HG03039 (cell line): ENCODE data around the gene TSC22D2.

Experiments used
- ATAC-seq: cut with Tn5 transposase; IDR thresholded peaks from one replicate; pipeline ENCODE4 v1.9.1; 2021; ENCODE audit warnings: mild to moderate bottlenecking, moderate library complexity; ENCODE audit not compliant: unreplicated experiment

Gene TSC22D2

GRCh38 chr3:150384296-150385212 lies 23.5 kb upstream of the TSC22D2 start:
- ATAC-seq, result peak; percentile 97

DNA sequence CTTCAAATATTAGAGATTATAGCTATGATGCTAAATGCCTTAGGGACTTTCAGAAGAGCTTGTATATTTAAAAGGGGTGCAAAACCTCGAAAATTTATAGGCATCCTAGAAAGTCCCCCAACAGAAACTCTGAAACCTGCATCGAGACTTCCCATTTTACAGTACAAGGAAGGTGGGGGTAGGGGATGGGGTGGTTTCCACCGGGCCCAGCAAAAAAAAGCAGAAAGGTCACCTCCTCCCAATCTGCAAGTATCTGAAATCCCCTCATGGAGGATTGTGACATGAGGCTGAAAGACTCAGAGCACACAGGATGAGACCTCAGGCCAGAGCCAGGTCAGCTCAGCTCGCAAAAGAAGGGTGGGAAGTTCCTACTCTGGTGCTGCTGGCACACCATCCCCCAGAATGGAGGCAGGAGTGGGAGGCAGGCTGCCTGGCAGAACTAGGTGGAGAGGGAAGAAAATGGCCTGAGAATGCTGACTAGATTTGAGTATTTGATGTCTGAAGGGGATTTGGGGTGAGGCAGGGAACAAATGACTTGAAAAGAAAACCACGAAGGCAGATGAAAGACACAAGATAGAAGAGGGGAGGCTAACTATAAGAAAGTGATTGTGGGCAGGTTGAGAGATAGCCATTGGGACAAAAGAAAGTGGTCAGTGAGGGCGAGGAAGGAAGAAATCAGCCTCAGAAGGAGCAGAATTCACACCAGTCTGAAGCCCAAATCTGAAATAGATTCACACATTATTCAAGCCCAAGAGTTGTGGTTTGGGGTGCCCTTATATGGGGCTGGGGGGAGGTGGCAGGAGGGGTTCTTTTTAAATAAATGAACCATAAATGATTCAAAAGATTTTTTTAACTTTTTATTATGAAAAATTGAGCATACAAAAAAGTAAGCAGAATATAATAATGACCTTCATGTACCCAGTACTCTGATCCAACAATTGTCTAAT lies 22.5 kb upstream of the TSC22D2 start:
- ATAC-seq, result peak; percentile 45

DNA sequence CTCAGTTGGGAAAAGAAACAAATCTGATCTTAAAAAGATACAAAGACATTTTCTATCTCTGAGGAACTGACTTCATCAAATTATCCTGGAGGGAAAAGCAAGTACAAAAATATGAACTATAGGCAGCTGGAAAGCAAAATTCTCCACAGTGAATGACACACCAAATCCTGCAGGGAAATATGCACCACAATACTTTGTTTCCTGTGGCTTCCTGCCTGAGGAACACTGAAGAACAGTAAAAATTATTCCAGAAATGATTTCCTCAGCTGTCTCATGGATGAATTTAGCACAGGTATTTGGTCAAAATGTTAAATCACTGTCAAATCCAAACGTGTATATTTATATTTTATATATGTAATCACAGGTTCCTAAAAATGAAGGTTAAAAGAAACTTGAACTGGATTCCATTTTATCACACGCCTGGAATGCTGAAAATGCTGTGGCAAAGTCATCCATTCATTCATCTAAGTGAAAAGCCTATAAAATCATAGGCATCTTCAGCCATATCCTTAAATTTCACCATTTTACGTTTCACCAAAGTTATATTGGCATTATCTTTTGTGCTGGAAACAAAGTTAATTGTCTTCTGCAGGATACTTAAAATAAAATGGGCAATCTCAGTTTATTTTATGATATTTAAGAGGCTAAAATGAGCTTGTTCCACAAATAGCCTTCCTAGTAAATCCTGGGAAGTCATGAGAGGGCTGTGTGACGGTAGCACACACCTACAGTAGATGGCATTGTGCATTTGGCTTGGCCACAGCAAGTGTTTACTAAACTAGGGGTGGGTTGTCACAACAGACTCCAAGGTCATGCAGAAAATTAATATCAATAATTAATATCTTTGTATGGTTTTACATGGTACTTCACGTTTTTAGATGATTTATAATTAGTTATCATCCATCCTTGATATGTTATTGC lies 19.3 kb upstream of the TSC22D2 start:
- no peak for ATAC-seq

GRCh38 chr3:150390087-150390486 lies 18.0 kb upstream of the TSC22D2 start:
- no peak for ATAC-seq

DNA sequence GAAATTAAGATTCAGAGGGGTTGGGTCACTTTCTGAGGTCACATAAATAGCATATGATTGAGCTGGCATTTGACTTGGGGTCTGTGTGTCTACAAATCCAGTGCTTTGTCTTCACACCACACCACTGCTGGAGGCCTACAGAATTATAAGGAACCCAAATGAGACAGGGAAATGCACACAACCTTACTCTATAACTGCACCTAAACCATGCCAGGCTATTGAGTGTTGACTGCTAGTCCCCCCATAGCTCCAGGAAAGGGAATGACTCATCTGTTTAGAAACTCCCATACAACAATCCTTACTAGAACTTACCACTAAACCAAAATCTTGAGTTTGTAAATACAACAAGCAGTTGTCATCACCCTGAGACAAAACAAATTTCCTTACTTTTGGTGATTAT lies 16.9 kb upstream of the TSC22D2 start:
- ATAC-seq, result no peak

DNA sequence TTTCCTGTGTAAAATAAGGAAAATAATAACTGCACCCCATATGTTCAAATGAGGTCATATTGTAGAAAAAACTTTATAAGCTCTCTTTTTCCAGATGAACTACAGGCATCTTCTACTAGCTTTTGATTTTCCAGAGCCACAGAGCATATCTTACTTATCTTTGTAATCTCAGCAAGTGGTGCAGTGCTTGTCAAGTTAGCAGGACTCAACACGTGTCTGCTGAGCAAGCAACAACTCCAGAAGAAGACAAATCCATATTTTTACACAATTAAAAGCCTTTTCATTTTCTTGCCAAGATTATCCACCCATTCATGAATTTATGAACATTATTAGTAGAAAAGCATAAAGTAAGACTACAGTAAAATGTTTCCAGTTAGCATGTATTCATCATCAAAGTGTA lies 14.4 kb upstream of the TSC22D2 start:
- ATAC-seq, result no peak

GRCh38 chr3:150394606-150395005 lies 13.5 kb upstream of the TSC22D2 start:
- no peak for ATAC-seq

GRCh38 chr3:150396491-150396890 lies 11.6 kb upstream of the TSC22D2 start:
- no peak for ATAC-seq

GRCh38 chr3:150396956-150397550 lies 11.0 kb upstream of the TSC22D2 start:
- no peak for ATAC-seq

- no peak for ATAC-seq
Measured at GRCh38 chr3:150399060-150399459, 9.0 kb upstream of the TSC22D2 start.

DNA sequence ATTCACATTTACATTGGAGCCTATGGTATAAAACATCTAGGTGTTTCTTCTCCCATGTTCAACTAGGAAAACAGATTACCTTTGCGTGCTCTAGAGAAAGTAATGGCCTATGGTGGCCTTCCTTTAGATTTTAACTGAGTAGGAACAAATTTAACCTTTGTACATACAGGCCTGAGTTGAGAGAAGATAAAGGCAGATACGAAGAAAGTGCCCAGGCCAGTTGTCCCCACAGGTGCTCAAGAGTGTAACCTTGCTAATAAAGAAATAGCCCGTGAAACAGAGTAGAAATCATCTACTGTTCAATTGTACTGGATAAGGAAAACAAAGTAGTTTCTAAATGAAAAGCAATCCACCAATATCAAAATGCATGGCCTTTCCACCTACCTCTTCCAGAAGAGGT lies 6.8 kb upstream of the TSC22D2 start:
- no peak for ATAC-seq

DNA sequence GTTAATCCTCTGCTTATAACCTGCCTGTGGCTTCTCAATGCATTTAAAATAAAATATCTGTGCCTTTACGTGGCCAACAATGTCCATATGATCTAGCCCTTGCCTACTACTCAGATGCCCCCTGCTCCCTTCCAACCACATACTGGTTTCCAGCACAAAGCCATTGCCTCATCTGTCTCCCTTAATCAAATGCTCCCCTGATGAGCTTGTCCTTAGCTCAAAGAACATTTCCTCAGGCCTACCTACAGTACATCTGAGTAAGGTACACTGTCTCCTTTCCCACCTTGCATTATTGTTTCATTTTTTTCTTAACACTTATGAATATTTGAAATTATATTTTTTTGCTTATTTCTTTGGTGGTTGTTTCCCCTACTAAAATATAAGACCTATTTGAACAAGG lies 5.9 kb upstream of the TSC22D2 start:
- ATAC-seq, result no peak

DNA sequence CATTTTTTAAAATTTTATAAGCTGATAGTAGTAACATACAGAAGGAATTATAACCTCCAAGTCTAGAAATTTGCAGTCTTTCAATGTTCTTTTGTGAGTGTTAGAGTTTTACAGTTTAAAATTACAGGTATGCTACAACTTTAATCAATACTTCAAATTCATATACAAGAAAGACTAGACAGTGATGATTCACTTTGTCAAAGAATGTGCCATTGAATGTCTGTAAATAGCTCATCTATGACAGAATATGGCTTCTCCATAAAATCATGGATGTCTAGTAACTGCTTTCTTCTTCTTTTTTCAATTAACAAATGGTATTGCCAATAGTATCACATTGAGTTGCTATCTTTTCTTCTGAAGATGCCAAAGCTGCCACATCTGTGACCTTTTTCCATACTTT lies 4.1 kb upstream of the TSC22D2 start:
- no peak for ATAC-seq

- no peak for ATAC-seq
Measured at GRCh38 chr3:150407051-150407807, 869 bp upstream of the TSC22D2 start.

DNA sequence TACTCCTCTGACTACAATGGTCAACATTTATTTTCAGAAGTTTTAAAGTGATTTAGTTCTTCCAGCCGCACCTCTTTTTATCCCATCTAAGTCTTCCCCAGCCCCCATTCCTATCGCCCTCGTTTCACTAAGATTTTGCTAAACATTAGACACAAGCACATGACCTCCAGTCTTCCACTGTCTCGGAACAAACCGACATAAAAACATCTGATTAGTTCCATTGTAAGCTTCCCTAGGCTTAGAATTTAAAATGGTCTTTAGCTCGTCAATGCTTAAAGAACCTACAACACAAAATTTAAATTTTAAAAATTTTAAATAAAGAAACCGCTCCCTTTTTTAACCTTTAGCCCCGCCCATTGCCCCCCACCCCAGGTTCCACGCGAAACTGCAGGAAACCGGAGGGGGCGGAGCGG lies 284 bp upstream of the TSC22D2 start:
- ATAC-seq, result peak; percentile 3

DNA sequence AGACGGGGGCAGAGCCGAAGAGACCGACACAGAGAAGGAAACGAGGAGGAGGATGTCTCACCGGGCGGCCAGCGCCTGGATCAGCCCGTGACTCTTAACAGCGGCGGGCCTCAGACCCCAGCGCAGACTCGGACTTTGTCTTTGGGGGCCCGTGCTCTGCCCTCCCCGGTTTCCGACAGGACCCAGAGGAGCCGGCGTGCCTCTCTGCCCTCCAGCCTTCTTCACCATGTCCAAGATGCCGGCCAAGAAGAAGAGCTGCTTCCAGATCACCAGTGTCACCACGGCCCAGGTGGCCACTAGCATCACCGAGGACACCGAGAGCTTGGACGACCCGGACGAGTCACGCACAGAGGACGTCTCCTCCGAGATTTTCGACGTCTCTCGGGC lies 1.0 kb downstream of the TSC22D2 start:
- no peak for ATAC-seq

GRCh38 chr3:150409512-150410310 lies 1.6 kb downstream of the TSC22D2 start:
- peak; percentile 29 for ATAC-seq

- no peak for ATAC-seq
Measured at GRCh38 chr3:150410311-150411105, 2.4 kb downstream of the TSC22D2 start.
